Fibroblast of skin of right quadriceps (primary cell): ENCODE data around the gene SPIB.
A peak's percentile ranks its signal among the peaks of the same experiment; 100 is the strongest.
"Not testable (repeated sequence)": the region's sequence is repeated elsewhere in the genome, so short reads cannot be mapped to it uniquely, and the experiment has no call there.

ENCODE experiments used
- DNase-seq: peaks from one replicate; pipeline ENCODE4 v3.0.0-alpha.2; 2013

The SPIB gene

GRCh38 chr19:50447750-50448149 lies 29.0 kb downstream of the SPIB start:
- no peak for DNase-seq

- no peak for DNase-seq
These were observed 30.6 kb downstream of the SPIB start for GRCh38 chr19:50449236-50449899.

- DNase-seq, result no peak
These were observed 31.9 kb downstream of the SPIB start for GRCh38 chr19:50450369-50451222.

GRCh38 chr19:50451223-50451534 lies 32.4 kb downstream of the SPIB start:
- no peak for DNase-seq

- no peak for DNase-seq
These were observed 34.5 kb downstream of the SPIB start for GRCh38 chr19:50453243-50453642.

- no peak for DNase-seq
These were observed 37.3 kb downstream of the SPIB start for GRCh38 chr19:50455992-50456391.

- DNase-seq, result no peak
These were observed 38.6 kb downstream of the SPIB start for GRCh38 chr19:50457300-50457699.

- no peak for DNase-seq
These were observed 39.8 kb downstream of the SPIB start for GRCh38 chr19:50458396-50459066.

- DNase-seq, result no peak
These were observed 40.3 kb downstream of the SPIB start for GRCh38 chr19:50459067-50459456.

GRCh38 chr19:50459638-50460037 lies 40.9 kb downstream of the SPIB start:
- no peak for DNase-seq

GRCh38 chr19:50460161-50460765 lies 41.5 kb downstream of the SPIB start:
- DNase-seq, result peak; percentile 15

GRCh38 chr19:50461066-50461875 lies 42.5 kb downstream of the SPIB start:
- peak; percentile 46 for DNase-seq

- no peak for DNase-seq
These were observed 44.2 kb downstream of the SPIB start for GRCh38 chr19:50462970-50463369.

GRCh38 chr19:50464348-50464747 lies 45.6 kb downstream of the SPIB start:
- DNase-seq, result no peak

- no peak for DNase-seq
These were observed 46.3 kb downstream of the SPIB start for GRCh38 chr19:50465000-50465399.

- no peak for DNase-seq
These were observed 47.4 kb downstream of the SPIB start for GRCh38 chr19:50465986-50466705.

- DNase-seq, result no peak
These were observed 47.9 kb downstream of the SPIB start for GRCh38 chr19:50466706-50467039.

GRCh38 chr19:50467566-50467965 lies 48.8 kb downstream of the SPIB start:
- no peak for DNase-seq

GRCh38 chr19:50468818-50469217 lies 50.1 kb downstream of the SPIB start:
- no peak for DNase-seq

- not testable (repeated sequence) for DNase-seq
These were observed 54.6 kb downstream of the SPIB start for GRCh38 chr19:50473336-50473735.

- no peak for DNase-seq
These were observed 56.4 kb downstream of the SPIB start for GRCh38 chr19:50475101-50475568.

- DNase-seq, result no peak
These were observed 57.0 kb downstream of the SPIB start for GRCh38 chr19:50475736-50476223.
